ENCODE results near the gene TMEM132D. TPM values are rescaled to one million over a fixed set of nuclear protein-coding genes. Genes with fewer than 3 reads are reported as not detected.

TMEM132D gene
- total RNA-seq, 2 experiments from 2014 or later, result not detected

GRCh38 chr12:129717438-129717837 lies 186.4 kb downstream of the TMEM132D start:
- Histone ChIP-seq H2AFZ (ENCODE audit: low read length) (no peak overlapping the region), H3K4me1 (ENCODE audit: insufficient read depth, low read length, poor library complexity, severe bottlenecking) (no peaks in the 10 kb centered on the region), H3K9me3 (ENCODE audit: low read length) (no peaks in the 10 kb centered on the region), H4K20me1 (ENCODE audit: insufficient read depth, low read length) (no peaks in the 10 kb centered on the region), H3K36me3 (ENCODE audit: insufficient read depth, low read length) (no peaks in the 10 kb centered on the region), H3K79me2 (ENCODE audit: insufficient read depth, low read depth, low read length) (no peaks in the 10 kb centered on the region), H3K4me3 (ENCODE audit: low read depth, low read length, poor library complexity, severe bottlenecking) (no peak overlapping the region), H3K9me2 (ENCODE audit: insufficient read depth, low read length) (no peaks in the 10 kb centered on the region), H3K27ac (ENCODE audit: low read depth, low read length, poor library complexity, severe bottlenecking) (no peak overlapping the region), H3K4me2 (ENCODE audit: low read length) (no peak overlapping the region)
- ChIA-PET CTCF (ENCODE audit: unreplicated experiment) (no interaction called here), POLR2A (no interaction called here)
- no TSS peak for BruUV-seq (replicated peaks)
- intact Hi-C loops (cut with micrococcal nuclease; ENCODE audit: unreplicated experiment), result no loop called here
- TF ChIP-seq EZH2phosphoT487 (IDR thresholded peaks at IDR 0.05; ENCODE audit: borderline replicate concordance, low read depth, low read length), result no peak
- TF ChIP-seq CTCF (conservative IDR thresholded peaks at IDR 0.05; ENCODE audit: low read length), result no peak
- no peak for DNase-seq (ENCODE audit: low spot score)

- ChIA-PET CTCF (ENCODE audit: unreplicated experiment) (no interaction called here), POLR2A (no interaction called here)
- no peak overlapping the region for H3K4me3 ChIP-seq (ENCODE audit: low read depth, low read length, poor library complexity, severe bottlenecking)
- BruUV-seq (replicated peaks), result no TSS peak
- H3K4me1 ChIP-seq (ENCODE audit: insufficient read depth, low read length, poor library complexity, severe bottlenecking), result no peaks in the 10 kb centered on the region
- DNase-seq (ENCODE audit: low spot score), result no peak
- no peaks in the 10 kb centered on the region for H4K20me1 ChIP-seq (ENCODE audit: insufficient read depth, low read length)
- no peaks in the 10 kb centered on the region for H3K9me2 ChIP-seq (ENCODE audit: insufficient read depth, low read length)
- no peak overlapping the region for H2AFZ ChIP-seq (ENCODE audit: low read length)
- intact Hi-C loops (cut with micrococcal nuclease; ENCODE audit: unreplicated experiment), result no loop called here
- no peak for TF ChIP-seq EZH2phosphoT487 (IDR thresholded peaks at IDR 0.05; ENCODE audit: borderline replicate concordance, low read depth, low read length)
- TF ChIP-seq CTCF (conservative IDR thresholded peaks at IDR 0.05; ENCODE audit: low read length), result no peak
- H3K27ac ChIP-seq (ENCODE audit: low read depth, low read length, poor library complexity, severe bottlenecking), result no peak overlapping the region
- no peak overlapping the region for H3K4me2 ChIP-seq (ENCODE audit: low read length)
- H3K9me3 ChIP-seq (ENCODE audit: low read length), result no peaks in the 10 kb centered on the region
- no peaks in the 10 kb centered on the region for H3K36me3 ChIP-seq (ENCODE audit: insufficient read depth, low read length)
- H3K79me2 ChIP-seq (ENCODE audit: insufficient read depth, low read depth, low read length), result no peaks in the 10 kb centered on the region
Observed at GRCh38 chr12:129716825-129717224, 187.0 kb downstream of the TMEM132D start.

GRCh38 chr12:129706716-129707115 lies 197.1 kb downstream of the TMEM132D start:
- CTCF ChIA-PET (ENCODE audit: unreplicated experiment), result no interaction called here
- Histone ChIP-seq H3K9me2 (ENCODE audit: insufficient read depth, low read length) (no peaks in the 10 kb centered on the region), H3K4me3 (ENCODE audit: low read depth, low read length, poor library complexity, severe bottlenecking) (no peak overlapping the region), H4K20me1 (ENCODE audit: insufficient read depth, low read length) (no peaks in the 10 kb centered on the region), H2AFZ (ENCODE audit: low read length) (no peak overlapping the region), H3K9me3 (ENCODE audit: low read length) (no peaks in the 10 kb centered on the region), H3K4me2 (ENCODE audit: low read length) (no peak overlapping the region), H3K4me1 (ENCODE audit: insufficient read depth, low read length, poor library complexity, severe bottlenecking) (no peaks in the 10 kb centered on the region), H3K79me2 (ENCODE audit: insufficient read depth, low read depth, low read length) (no peaks in the 10 kb centered on the region), H3K36me3 (ENCODE audit: insufficient read depth, low read length) (no peaks in the 10 kb centered on the region), H3K27ac (ENCODE audit: low read depth, low read length, poor library complexity, severe bottlenecking) (no peak overlapping the region)
- no TSS peak for BruUV-seq (replicated peaks)
- POLR2A ChIA-PET, result interaction anchor here (0.5 kb wide), 1 partner anchor 51 kb away, joined by 3 read pairs; no protein-coding TSS in a partner anchor
- no peak for DNase-seq (ENCODE audit: low spot score)
- intact Hi-C loops (cut with micrococcal nuclease; ENCODE audit: unreplicated experiment), result no loop called here
- TF ChIP-seq EZH2phosphoT487 (IDR thresholded peaks at IDR 0.05; ENCODE audit: borderline replicate concordance, low read depth, low read length) (no peak), CTCF (conservative IDR thresholded peaks at IDR 0.05; ENCODE audit: low read length) (no peak)

All from OCI-LY7 (cell line).